HG03354 (cell line): ENCODE results near the gene CCL4.
"Not testable (repeated sequence)": the region's sequence is repeated elsewhere in the genome, so short reads cannot be mapped to it uniquely, and the experiment has no call there.

Experiments used
- ATAC-seq: cut with Tn5 transposase; IDR thresholded peaks from one replicate; pipeline ENCODE4 v1.9.1; 2021; ENCODE audit warnings: mild to moderate bottlenecking; ENCODE audit not compliant: unreplicated experiment, poor library complexity, severe bottlenecking

Gene CCL4

GRCh38 chr17:36113131-36113530, 9.5 kb downstream of the CCL4 start:
- not testable (repeated sequence) for ATAC-seq

- not testable (repeated sequence) for ATAC-seq
Observed at GRCh38 chr17:36114971-36115648, 11.5 kb downstream of the CCL4 start.

DNA sequence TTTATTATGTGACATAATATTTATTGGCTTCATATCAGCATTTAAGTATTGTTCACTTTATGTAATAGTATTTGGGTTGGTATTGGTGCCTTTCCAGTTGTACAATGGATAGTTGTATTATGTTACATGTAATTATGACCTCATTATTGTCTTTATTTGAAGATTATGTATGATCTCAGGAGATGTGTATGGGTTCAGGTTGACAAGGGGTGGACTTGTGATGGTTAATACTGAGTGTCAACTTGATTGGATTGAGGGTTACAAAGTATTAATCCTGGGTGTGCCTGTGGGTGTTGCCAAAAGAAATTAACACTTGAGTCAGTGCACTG, 12.0 kb downstream of the CCL4 start:
- ATAC-seq = not testable (repeated sequence)

DNA sequence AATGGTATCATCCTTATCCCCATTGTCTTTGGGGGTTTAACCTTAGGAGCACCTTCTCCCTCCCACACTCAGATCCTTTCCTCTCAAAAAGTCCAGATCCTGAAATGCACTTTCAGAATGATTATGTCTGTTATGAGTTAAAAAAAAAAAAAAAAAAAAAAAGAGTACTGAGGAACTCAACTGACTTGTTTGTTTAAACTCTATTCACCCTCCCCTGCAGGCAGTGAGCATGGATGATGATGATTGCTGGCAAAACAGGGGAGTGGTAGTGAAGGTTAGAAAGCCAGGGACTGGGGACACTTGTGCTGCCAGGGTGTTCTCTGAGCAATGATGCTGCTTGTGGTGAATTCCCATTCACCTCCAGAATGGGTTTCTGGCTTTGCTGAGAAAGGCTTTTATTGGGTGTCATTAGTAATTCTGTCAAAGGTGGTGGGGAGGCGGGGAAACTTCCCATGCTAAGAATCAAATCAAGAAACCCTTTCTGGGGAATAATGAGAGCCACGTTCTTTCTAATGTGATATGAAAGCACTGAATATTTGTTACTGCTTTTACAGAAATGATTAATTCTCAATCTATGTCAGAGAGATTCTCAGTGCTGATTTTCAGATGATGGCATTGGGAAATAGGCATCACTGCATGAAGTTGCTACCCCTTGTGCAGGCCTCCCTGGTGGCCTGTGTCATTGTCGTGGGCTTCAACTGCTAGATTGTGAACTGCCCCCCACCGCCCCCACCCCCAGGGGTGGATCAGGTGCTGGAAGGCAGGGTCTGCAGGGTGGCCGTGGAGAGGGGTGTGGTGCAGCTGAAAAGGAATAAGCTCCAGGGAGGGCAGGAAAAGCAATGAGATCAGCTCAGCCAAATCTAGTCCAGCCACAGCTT, 14.1 kb downstream of the CCL4 start:
- no peak for ATAC-seq

- ATAC-seq = no peak
Observed at GRCh38 chr17:36118477-36119353, 15.1 kb downstream of the CCL4 start.

DNA sequence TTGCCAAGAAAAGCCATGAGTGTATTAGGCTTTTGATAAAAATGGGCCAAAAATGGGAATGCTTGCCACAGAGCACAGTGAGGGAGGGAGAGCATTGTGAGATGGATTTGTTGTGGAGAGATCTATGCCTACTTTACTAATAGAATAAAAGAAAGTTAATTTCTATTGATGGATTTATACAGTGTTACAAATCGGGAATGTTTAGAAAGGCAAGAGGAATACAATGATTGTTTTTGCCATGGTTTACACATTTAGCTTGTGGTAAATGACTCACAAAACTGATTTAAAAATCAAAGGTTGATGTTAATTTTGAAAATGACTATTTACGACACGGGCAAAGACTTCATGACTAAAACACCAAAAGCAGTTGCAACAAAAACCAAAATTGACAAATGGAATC, 16.6 kb downstream of the CCL4 start:
- no peak for ATAC-seq

- not testable (repeated sequence) for ATAC-seq
Observed at GRCh38 chr17:36121099-36121498, 17.5 kb downstream of the CCL4 start.

DNA sequence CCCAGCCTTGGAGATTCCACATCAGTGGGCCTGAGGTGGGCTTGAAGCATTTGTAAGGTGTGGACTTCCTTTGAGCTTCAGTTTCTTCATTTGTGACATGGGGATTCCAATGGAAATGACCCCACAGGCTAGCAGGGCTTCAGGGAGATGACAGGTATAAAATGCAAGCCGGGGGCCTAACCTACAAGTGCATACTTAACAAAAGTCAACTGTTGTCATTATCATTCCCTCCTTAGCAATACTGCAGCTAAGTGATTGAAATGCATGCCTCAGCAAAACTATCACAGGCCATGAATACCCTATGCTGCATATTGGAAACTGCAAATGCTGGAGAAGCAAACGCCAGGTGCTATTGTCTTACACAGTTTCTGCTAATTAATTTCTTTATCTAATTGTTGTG, 19.8 kb downstream of the CCL4 start:
- ATAC-seq = no peak

DNA sequence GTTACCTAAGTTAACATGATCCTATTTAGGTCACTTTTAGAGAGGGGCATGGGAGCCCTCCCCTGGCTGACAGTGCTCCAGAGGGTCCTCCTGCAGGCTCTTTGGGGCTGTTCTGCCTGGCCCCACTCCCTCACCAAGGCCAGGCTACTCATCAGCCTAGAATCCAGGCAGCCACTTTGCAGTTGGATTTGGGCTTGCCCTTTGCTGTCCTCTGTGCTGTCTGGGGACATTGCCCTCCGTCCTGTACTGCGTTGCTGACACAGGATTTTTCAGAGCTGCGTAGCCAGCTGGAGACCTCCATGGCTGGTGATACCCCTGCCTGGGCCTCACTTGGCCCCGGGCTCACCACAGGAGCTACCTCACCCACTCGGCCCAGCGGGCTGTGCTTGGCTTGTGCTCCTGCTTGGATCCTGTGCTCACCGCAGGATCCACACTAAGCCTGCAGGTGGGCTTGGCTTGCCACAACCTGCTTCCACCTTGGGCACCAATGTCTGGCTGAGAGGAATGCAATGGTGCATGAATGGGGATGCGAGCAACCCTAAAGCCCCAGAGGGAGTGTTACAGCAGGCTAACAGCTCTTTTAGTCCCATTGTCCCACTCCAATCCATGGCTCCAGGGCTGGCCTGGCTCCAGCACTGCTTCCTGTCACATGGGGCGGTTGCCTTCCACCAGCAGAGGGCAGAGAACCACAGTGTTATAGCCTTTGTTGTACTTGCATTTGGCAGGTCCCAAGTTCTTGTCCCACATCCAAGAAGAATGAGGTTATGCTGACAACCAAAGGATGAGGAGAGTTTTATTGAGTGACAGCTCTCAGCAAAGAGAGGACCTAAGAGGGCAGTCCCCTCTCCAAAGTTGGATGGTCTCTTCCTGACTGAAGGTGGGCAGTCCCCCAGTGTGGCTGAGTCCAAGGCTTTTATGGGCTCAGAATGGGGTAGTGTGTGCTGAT, 21.5 kb downstream of the CCL4 start:
- ATAC-seq = no peak

DNA sequence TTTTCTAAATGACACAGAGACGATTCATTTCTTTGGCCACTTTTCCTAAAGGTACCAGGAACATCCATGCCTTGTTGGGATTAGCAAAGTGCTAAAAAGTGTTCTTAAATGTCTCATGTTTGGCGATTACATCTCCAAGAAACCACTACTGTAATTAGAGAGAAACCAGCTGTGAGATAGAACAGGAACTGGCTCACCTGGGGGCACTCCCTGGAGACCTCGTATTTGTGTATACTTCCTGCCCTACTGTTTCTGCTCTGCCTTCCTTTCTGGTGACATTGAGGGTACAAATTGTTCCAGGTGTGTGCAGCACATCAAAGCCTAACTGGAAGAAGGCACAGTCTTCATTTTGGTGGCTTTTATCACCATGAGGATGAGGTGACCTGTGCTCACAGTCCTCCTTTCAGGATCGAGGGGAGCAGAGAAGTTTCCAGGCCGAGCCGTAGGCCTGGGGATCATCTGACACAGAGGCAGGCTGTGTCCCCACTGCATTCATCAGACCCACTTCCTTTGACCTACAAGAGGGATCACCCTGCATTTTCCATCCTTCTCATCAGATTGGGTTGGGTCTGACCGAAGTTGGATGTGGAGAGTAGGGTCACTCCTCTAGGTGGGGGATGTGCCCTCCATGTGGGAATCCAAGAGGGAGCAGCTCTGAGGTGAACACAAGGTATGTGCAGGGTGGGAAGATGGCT, 23.7 kb downstream of the CCL4 start:
- ATAC-seq = peak; percentile 85

- no peak for ATAC-seq
Observed at GRCh38 chr17:36127911-36128310, 24.3 kb downstream of the CCL4 start.

DNA sequence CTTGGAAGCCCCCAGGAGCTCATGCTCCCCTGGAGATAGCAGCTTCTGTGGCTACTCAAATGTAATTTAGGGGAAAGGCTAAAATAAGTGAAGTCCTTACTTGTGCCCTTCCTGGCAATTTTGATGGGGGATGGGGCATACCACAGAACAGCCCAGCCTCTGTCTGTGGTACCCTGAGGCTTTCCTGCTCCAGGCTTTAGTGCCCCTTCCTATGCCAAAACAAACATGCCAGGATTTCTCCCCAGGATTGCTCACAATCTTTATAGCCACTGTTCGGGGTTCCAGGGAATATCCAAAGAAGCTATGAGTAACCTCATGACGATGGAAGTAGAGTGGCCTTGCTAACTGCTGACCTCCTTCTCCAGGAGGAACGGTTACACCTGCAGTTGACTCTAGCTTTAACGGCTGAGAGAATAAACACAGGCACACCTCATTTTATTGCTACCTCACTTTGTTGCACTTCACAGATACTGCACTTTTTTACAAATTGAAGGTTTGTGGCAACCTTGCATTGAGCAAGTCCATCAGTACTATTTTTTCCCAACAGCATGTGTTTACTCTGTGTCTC, 24.9 kb downstream of the CCL4 start:
- ATAC-seq = no peak

DNA sequence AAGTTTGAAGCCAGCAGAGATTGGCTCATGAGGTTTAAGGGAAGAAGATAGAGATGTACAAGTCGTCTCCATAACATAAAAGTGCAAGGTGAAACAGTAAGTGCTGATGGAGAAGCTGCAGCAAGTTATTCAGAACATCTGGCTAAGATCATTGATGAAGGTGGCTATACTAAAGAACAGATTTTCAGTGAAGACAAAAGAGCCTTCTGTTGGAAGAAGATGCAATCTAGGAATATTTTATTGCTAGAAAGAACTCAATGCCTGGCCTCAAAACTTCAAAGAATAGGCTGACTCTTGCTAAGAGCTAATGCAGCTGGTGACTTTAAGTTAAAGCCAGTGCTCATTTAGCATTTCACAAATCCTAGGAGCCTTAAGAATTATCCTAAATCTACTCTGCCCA, 26.0 kb downstream of the CCL4 start:
- no peak for ATAC-seq

- ATAC-seq = no peak
Observed at GRCh38 chr17:36130346-36130745, 26.7 kb downstream of the CCL4 start.

GRCh38 chr17:36131421-36131820, 27.8 kb downstream of the CCL4 start:
- ATAC-seq = no peak

DNA sequence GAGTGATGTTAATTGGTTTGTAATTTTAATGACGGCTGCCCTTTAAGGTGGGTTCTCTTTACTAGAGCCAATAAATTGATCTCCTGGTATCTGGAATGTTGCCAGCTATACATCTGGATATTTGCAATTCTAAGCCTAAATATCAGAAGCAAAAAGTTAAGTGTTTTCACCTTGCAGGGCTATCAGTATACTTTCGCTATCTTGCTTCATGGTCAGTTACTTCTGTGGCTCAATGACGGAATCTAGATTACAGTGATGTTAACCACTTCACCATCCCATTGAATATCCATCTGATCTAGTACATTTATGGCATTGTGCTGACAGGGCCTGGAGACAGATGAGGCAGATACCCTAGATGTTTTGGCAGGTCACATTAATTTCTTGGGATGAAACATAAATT, 28.3 kb downstream of the CCL4 start:
- no peak for ATAC-seq

GRCh38 chr17:36132421-36132831, 28.8 kb downstream of the CCL4 start:
- no peak for ATAC-seq

- no peak for ATAC-seq
Observed at GRCh38 chr17:36133602-36134236, 30.1 kb downstream of the CCL4 start.
